Right atrium auricular region (tissue), 2 donors: ENCODE measurements around the gene PRKCZ. TPM values are rescaled to one million over a fixed set of nuclear protein-coding genes. Genes with fewer than 3 reads are reported as not detected.
A peak's percentile ranks its signal among the peaks of the same experiment; 100 is the strongest.

Source experiments
- DNase-seq: peaks from one replicate; pipeline ENCODE4 v3.0.0-alpha.2; 2019; ENCODE audit warnings: low spot score
- H3K27ac ChIP-seq, 2 donors: fragments of 200-600 bp; sonication (generic); 1 replicate in 1 of 2; 2 replicates in 1 of 2; pipeline ENCODE4 v1.5.1; 2016 to 2019
- H3K27me3 ChIP-seq, 2 donors: fragments of 200-600 bp; sonication (generic); one replicate each; pipeline versions ENCODE4 v1.5.1 to v1.6.0; 2017 to 2019
- H3K36me3 ChIP-seq: fragments of 200-600 bp; sonication (generic); one replicate; pipeline ENCODE4 v1.5.1; 2016
- H3K4me1 ChIP-seq, 2 donors: fragments of 200-600 bp; sonication (generic); one replicate each; pipeline versions ENCODE4 v1.5.1 to v1.6.0; 2017 to 2019
- H3K4me3 ChIP-seq, 2 donors: fragments of 200-600 bp; sonication (generic); 1 replicate in 1 of 2; 2 replicates in 1 of 2; pipeline ENCODE4 v1.5.1; 2017 to 2019; ENCODE audit warnings: mild to moderate bottlenecking in 1 of 2, moderate library complexity in 1 of 2
- H3K9me3 ChIP-seq, 2 donors: fragments of 200-600 bp; sonication (generic); one replicate each; pipeline ENCODE4 v1.5.1; 2019
- total RNA-seq, 2 donors: library from RNA; depleted of rRNA; stranded (reverse); fragments of >200 nt; gene quantifications; one replicate each; pipeline ENCODE4 v1.1.0, GENCODE V29; 2016
- TF ChIP-seq, protein P1 (sequence below), 2 donors: fragments of 200-600 bp; sonication (generic); IDR thresholded peaks; one replicate each; pipeline ENCODE4 v1.5.1; 2019; ENCODE audit warnings: antibody characterized with exemption in 2 of 2

PRKCZ gene
- total RNA-seq, 2 donors from 2014 or later = 15.3 to 16.4 TPM

DNA sequence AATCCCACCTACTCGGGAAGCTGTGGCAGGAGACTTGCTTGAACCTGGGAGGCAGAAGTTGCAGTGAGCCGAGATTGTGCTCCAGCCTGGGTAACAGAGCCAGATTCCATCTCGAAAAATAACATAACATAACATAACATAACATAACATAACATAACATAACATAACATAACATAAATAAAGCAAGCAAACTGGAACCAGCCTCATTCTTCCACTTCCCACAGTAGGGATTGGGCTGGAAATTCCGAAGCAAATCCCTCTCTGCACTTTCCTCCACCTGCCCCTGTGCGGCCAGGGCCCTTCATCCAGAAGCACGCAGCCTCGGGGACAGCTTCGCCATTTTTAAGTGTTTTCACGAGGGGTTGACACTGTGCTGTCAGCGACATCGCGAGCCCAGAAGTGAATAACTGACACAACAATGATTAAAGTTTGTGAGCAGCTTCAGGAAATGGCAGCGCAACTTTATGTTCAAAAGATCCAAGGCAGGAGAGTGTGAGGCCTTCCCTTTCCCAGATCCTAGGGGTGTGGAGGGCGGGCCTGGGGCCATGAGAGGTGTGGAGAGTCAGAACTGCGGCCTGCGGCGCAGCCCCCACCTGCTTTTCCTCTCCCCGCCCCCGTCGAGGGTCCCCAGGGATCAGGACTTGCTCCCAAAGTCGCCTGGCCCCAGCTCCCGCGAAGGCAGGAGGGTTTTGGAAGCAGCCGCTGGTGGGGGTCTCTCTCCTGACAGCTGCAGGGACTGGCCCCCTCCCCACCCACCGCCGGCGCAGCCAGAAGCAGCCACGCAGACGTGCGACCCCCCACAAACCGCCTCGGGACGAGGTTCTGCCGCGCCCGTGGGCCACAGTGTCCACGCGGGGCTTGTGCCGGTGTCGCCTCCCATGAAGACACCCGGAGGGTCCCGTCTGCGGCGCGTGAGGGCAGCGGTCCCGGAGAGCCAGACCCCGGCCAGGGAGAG, 31.7 kb upstream of the PRKCZ start:
- no peaks in the 10 kb centered on the region for H3K36me3 ChIP-seq
- TF ChIP-seq, protein P1, sequence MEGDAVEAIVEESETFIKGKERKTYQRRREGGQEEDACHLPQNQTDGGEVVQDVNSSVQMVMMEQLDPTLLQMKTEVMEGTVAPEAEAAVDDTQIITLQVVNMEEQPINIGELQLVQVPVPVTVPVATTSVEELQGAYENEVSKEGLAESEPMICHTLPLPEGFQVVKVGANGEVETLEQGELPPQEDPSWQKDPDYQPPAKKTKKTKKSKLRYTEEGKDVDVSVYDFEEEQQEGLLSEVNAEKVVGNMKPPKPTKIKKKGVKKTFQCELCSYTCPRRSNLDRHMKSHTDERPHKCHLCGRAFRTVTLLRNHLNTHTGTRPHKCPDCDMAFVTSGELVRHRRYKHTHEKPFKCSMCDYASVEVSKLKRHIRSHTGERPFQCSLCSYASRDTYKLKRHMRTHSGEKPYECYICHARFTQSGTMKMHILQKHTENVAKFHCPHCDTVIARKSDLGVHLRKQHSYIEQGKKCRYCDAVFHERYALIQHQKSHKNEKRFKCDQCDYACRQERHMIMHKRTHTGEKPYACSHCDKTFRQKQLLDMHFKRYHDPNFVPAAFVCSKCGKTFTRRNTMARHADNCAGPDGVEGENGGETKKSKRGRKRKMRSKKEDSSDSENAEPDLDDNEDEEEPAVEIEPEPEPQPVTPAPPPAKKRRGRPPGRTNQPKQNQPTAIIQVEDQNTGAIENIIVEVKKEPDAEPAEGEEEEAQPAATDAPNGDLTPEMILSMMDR (IDR thresholded peaks at IDR 0.05) = no peak
- no peak for DNase-seq
- no peak overlapping the region for H3K27ac ChIP-seq
- H3K27me3 ChIP-seq = peaks cover 5 to 28% of the 10 kb centered on the region in 2 donors
- H3K4me1 ChIP-seq = peaks cover 0 to 15% of the 10 kb centered on the region in 2 donors
- no peak overlapping the region for H3K4me3 ChIP-seq
- no peaks in the 10 kb centered on the region for H3K9me3 ChIP-seq

DNA sequence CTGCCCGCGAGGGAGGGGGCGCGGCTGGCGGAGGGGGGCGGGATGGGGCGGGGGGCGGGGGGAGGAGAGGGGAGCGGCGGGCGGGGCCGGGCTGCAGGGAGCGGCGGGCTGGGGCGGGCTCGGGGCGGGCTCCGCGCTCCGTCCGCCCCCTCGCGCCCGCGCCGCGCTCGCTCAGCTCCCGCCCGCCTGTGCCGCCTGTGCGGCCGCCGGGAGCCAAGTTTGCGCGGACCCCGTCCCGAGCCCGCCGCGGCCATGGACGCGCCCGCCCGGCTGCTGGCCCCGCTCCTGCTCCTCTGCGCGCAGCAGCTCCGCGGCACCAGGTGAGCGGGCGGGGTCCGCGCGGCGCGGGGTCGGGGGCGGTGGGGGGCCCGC, 31.1 kb upstream of the PRKCZ start, which contains the start of gene GABRD:
GABRD (plus strand) TSS at position 174 of the 372 bp plus-strand sequence; CDS start at position 253, 79 bp downstream.
- peaks cover 5 to 24% of the 10 kb centered on the region in 2 donors for H3K27me3 ChIP-seq
- DNase-seq = no peak
- no peaks in the 10 kb centered on the region for H3K9me3 ChIP-seq
- peaks cover 0 to 15% of the 10 kb centered on the region in 2 donors for H3K4me1 ChIP-seq
- TF ChIP-seq, protein P1 (IDR thresholded peaks at IDR 0.05) = no peak
- H3K27ac ChIP-seq = no peak within 1 kb of the TSS
- H3K36me3 ChIP-seq = no peaks in the 10 kb centered on the region
- H3K4me3 ChIP-seq = peak within 1 kb of the TSS in 1 of 2 donors; percentile 41

DNA sequence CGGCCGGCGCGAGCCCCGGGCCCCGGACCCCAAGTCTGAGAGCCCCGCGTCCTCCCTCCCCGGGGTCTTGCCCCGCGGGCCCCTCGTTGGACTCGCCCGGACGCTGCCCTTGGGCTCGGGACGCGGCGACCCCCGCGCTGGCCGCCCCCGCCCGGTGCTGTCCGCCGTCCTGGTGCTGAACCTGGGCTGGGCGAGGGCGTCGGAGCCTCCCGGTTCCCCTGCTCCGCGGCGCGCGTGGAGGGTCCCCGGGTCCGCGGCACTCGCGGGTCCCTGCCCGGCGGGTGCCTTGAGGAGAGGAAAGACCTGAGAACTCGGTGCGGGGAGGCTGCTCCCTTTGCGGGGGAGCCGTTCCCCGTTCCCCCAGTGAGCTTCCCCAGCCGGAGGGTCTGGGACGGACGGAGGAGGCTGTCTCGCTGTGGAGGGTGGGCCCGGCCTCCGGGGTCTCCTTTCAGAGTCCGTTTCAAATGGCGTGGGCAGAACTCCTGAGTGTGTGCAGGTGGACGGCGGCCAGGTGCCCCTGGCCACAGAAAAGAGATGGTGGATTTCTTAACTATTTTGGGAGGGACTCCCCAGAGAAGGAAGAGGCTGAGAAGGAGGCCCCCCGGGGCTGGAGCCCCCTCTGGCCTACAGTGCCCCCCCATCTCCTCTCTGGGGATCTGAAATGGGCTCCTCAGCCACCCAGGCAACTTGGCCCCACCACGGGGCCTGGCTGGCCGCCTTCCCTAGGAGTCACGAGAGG, 30.5 kb upstream of the PRKCZ start:
- no peak for DNase-seq
- Histone ChIP-seq H3K4me1 (peaks cover 0 to 15% of the 10 kb centered on the region in 2 donors), H3K36me3 (no peaks in the 10 kb centered on the region), H3K27ac (no peak overlapping the region), H3K9me3 (no peaks in the 10 kb centered on the region), H3K27me3 (peaks cover 5 to 24% of the 10 kb centered on the region in 2 donors), H3K4me3 (peak overlapping the region in 1 of 2 donors; percentile 41)
- TF ChIP-seq, protein P1 (IDR thresholded peaks at IDR 0.05) = no peak

DNA sequence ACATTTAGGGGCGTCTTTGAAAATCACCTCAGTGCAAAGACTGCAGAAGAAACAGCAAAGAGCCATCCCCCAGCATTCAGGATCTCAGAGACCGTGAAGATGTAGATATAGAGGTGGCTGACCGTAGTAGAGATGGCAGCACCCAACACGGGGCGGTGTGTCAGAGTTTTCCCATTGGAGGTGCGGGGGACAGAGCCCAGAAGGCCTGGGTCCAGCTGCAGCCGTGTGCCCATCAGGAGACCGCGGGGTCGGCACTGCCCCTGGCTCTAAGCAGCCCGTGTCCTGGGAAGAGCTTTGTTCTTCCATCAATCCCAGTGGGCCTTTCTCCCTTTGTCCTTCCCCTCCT, 29.9 kb upstream of the PRKCZ start:
- Histone ChIP-seq H3K27me3 (peaks cover 5 to 24% of the 10 kb centered on the region in 2 donors), H3K27ac (no peak overlapping the region), H3K4me1 (peaks cover 0 to 18% of the 10 kb centered on the region in 2 donors), H3K9me3 (no peaks in the 10 kb centered on the region), H3K36me3 (no peaks in the 10 kb centered on the region), H3K4me3 (no peak overlapping the region)
- TF ChIP-seq, protein P1 (IDR thresholded peaks at IDR 0.05) = no peak
- DNase-seq = no peak

DNA sequence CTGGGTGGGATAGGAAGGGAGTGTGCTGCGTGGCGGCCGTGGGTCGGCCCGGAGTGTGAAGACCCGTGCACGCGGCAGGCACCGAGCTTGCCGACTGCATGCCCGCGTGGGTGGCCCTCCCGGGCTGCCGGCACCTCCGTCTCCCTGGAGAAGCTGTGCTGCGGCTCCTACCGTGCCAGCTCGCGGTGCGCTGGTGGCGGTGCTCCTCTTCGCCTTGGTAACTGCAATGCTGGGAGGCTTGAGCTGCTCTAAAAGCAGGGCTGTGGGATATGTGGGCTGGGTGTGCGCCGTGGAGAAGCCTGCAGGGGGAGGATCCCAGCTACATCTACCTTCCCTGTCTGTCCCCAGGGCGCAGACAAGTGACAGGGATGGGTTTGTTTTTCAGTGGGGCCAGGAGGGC, 28.7 kb upstream of the PRKCZ start:
- Histone ChIP-seq H3K9me3 (no peaks in the 10 kb centered on the region), H3K36me3 (no peaks in the 10 kb centered on the region), H3K4me3 (no peak overlapping the region), H3K27me3 (peaks cover 5 to 24% of the 10 kb centered on the region in 2 donors), H3K27ac (no peak overlapping the region), H3K4me1 (peaks cover 0 to 22% of the 10 kb centered on the region in 2 donors)
- DNase-seq = no peak
- TF ChIP-seq, protein P1 (IDR thresholded peaks at IDR 0.05) = no peak
